GM12865 (cell line): ENCODE measurements around the gene ABHD16B.
A peak's percentile ranks its signal among the peaks of the same experiment; 100 is the strongest.
"Not testable (repeated sequence)": the region's sequence is repeated elsewhere in the genome, so short reads cannot be mapped to it uniquely, and the experiment has no call there.

Source experiments
- DNase-seq: peaks from one replicate; pipeline ENCODE4 v3.0.0; 2010; ENCODE audit warnings: low read depth
- H3K4me3 ChIP-seq: 2 replicates; pipeline ENCODE4 v1.5.1; 2011; ENCODE audit warnings: mild to moderate bottlenecking, low read depth, low read length, control low read depth
- TF ChIP-seq, protein P1 (sequence below): IDR thresholded peaks from 2 replicates; pipeline ENCODE4 v1.5.1; 2011; ENCODE audit warnings: low read length, control low read depth, low read depth, inconsistent platforms; ENCODE audit not compliant: insufficient read depth; ENCODE audit errors: missing control alignments

ABHD16B gene

DNA sequence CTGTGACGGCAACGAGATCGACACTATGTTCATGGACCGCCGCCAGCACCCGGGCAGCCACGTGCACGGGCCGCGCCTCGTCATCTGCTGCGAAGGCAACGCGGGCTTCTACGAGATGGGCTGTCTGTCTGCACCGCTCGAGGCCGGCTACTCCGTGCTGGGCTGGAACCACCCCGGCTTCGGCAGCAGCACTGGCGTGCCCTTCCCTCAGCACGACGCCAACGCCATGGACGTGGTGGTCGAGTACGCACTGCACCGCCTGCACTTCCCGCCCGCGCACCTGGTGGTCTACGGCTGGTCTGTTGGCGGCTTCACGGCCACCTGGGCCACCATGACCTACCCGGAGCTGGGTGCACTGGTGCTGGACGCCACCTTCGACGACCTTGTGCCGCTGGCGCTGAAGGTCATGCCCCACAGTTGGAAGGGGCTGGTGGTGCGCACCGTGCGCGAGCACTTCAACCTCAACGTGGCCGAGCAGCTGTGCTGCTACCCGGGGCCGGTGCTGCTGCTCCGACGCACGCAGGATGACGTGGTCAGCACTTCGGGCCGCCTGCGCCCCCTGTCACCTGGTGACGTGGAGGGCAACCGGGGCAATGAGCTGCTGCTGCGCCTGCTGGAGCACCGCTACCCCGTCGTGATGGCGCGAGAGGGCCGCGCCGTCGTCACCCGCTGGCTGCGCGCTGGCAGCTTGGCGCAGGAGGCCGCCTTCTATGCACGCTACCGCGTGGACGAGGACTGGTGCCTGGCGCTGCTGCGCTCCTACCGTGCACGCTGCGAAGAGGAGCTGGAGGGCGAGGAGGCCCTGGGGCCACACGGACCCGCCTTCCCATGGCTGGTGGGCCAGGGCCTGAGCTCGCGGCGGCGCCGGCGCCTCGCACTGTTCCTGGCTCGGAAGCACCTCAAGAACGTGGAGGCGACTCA, 943 bp downstream of the ABHD16B start:
- no peak overlapping the region for H3K4me3 ChIP-seq
- no peak for DNase-seq
- TF ChIP-seq, protein P1, sequence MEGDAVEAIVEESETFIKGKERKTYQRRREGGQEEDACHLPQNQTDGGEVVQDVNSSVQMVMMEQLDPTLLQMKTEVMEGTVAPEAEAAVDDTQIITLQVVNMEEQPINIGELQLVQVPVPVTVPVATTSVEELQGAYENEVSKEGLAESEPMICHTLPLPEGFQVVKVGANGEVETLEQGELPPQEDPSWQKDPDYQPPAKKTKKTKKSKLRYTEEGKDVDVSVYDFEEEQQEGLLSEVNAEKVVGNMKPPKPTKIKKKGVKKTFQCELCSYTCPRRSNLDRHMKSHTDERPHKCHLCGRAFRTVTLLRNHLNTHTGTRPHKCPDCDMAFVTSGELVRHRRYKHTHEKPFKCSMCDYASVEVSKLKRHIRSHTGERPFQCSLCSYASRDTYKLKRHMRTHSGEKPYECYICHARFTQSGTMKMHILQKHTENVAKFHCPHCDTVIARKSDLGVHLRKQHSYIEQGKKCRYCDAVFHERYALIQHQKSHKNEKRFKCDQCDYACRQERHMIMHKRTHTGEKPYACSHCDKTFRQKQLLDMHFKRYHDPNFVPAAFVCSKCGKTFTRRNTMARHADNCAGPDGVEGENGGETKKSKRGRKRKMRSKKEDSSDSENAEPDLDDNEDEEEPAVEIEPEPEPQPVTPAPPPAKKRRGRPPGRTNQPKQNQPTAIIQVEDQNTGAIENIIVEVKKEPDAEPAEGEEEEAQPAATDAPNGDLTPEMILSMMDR, result no peak

GRCh38 chr20:63863021-63863797, 1.9 kb downstream of the ABHD16B start:
- H3K4me3 ChIP-seq, result peak overlapping the region; percentile 94
- DNase-seq, result no peak
- TF ChIP-seq, protein P1, result no peak

DNA sequence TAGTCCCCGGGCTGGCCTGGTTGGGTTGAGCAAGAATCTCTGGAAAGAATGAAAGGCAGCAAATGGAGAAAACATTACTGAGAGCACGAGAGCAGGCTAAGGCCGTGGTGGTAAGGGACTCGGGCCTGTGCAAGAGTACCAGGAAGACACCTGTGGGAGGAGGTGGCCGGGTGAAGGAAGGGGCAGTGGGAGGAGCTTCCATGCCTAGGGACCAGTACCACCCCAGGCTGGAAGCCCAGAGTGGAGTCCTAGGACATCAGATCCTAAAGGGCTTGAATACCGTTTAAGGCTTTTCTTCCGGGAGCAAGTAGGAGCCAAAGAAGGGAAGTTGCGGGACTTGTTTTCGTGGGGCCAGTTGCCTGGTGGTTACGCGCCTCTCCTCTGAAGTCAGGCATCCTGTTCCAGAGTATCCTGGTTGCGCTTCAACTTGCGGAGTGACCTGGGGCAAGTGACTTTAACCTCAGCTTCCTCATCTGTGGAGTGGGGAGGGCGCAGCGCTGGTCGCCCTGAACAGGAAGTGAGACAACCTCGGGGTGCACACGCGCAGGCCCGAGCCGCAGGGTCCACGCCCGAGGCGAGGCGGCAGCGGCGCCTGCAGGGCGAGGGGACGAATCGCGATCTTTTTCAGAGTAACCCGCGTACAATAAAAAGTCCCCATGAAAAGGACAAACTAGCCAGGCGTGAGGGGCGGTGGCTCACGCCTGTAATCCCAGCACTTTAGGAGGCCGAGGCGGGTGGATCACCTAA, 2.7 kb downstream of the ABHD16B start:
- peak; percentile 97 for DNase-seq
- peak overlapping the region; percentile 94 for H3K4me3 ChIP-seq
- TF ChIP-seq, protein P1, result peak; percentile 86

DNA sequence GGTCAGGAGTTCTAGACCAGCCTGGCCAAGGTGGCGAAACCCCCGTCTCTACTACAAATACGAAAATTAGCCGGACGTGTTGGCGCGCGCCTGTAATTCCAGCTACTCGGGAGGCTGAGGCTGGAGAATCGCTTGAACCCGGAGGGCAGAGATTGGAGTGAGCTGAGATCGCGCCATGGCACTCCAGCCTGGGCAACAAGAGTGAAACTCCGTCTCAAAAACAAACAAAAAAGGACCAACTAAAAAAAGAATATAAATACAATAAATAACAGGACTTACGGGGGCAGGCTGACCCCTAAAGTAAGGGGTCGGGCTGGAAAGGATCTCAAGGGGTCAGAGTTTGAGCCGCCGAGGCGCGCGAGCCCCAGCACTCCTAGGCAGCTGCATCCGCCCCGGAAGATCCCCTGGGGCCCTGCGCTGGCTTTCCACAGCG, 3.3 kb downstream of the ABHD16B start:
- DNase-seq, result no peak
- TF ChIP-seq, protein P1, result no peak
- peak overlapping the region; percentile 94 for H3K4me3 ChIP-seq

DNA sequence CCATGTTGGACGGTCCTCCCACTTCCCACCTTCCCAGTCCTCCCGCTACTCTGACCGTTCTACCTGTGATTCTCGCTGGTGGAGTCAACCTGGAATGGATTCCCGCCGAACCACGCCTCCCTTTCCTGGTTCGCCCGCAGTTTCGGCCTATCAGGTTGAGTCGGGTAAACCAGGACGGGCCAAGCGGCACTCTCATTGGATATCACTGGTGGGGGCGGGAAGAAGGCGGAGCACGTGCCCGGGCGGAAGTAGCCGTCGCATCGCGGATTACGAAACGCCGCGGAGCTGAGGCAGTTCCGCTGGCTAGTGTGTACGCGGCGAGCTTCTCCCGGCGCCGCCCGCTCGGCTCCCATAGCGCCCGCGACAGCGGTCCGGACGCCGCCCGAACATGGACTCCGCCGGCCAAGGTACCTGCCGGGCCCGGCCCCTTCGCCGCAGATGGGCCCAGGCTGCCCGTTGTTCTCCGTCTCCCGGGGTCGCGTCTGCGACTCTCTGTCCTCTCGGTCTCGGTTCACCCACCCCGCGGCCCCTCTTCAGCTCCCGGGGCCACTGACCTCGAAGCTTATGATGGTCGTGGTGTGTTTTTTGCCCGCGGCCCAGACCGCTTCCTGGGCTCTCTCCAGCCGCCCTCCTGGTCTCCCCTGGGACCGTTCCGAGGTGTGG, 3.8 kb downstream of the ABHD16B start, which contains the start of gene TPD52L2:
TSS of gene TPD52L2 (plus strand) at position 293 of the 663 bp plus-strand sequence. CDS start at position 389, 96 bp downstream.
- peak; percentile 99 for DNase-seq
- TF ChIP-seq, protein P1, result no peak

GRCh38 chr20:63867042-63867441, 5.7 kb downstream of the ABHD16B start:
- not testable (repeated sequence) for H3K4me3 ChIP-seq, DNase-seq

More for the DNA sequence above, 3.8 kb downstream of the ABHD16B start, which contains the start of gene TPD52L2:
- H3K4me3 ChIP-seq, result peak within 1 kb of the TSS; percentile 94
